ENCODE results near the gene MRM3. TPM values are rescaled to one million over a fixed set of nuclear protein-coding genes. Genes with fewer than 3 reads are reported as not detected.

MRM3 gene
- total and polyA plus RNA-seq, 2 donors (not counting 3 experiments of a cell fraction or from before 2014, with no cell fraction given): 17.1 to 19.2 TPM

DNA sequence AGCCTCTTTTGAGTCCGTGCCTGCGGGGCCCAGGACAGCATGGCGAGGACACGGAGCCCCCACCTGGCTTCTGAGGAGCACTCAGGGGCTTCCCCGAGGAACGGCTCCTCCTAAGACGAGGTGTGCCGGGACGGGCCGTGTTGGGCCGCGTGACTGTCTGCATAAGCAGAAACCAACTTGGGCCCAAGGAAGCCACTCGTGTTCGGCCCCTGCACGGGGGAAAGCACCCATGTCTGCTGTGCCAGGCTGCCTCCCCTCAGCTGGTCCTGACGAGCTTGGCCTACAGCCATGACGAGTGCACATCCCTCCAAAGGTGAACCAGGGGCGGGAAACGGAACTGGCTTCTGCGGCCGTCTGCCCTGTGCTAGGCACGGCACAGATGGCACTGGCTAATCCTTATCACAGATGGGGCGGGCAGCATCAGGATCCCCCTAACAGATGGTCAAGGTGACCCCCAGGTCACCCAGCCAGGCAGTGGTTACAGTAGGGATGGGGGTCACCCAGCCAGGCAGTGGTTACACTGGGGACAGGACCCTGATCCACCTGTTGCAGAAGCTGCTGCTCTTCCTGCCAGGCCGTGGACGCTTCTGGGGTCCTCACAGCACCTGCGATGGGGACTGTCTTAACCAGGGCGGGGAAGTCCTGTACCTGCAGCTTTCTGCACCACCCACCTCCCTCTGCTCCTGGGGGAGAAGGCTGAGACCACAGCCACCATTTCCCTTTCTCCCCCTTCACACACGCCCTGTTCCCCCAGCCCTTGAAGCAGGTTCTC, 25.6 kb downstream of the MRM3 start:
- Histone ChIP-seq H3K79me2 (ENCODE audit: control insufficient read depth, insufficient read depth, low read length) (no peaks in the 10 kb centered on the region), H2AFZ (ENCODE audit: low read depth, low read length) (no peak overlapping the region), H3K9me3 (replicated peaks; ENCODE audit: control insufficient read depth, insufficient read depth, low read length) (no peaks in the 10 kb centered on the region), H3K9ac (replicated peaks; ENCODE audit: extremely low read depth, insufficient read depth, low read length) (no peak overlapping the region), H3K9me1 (replicated peaks; ENCODE audit: control insufficient read depth, extremely low read depth, insufficient read depth, low read length) (no peaks in the 10 kb centered on the region), H3K4me1 (ENCODE audit: control insufficient read depth, extremely low read depth, insufficient read depth, low read length) (no peaks in the 10 kb centered on the region), H4K20me1 (replicated peaks; ENCODE audit: control insufficient read depth, extremely low read depth, insufficient read depth, low read length) (no peaks in the 10 kb centered on the region), H3K4me2 (ENCODE audit: insufficient read depth, low read length) (no peak overlapping the region), H3K4me3 (replicated peaks in 1 of 3; ENCODE audit: insufficient read depth in 1 of 3, low read depth in 1 of 3, low read length in 3 of 3) (no peak overlapping the region), H3K36me3 (ENCODE audit: control insufficient read depth in 2 of 2, extremely low read depth in 1 of 2, insufficient read depth in 2 of 2, low read length in 2 of 2) (peaks cover 0 to 16% of the 10 kb centered on the region in 2 experiments), H3K27me3 (ENCODE audit: control insufficient read depth in 2 of 2, insufficient read depth in 2 of 2, low read length in 2 of 2) (no peaks in the 10 kb centered on the region), H3K27ac (ENCODE audit: insufficient read depth, low read depth, low read length) (no peak overlapping the region)
- dilution Hi-C loops (cut with MboI; ENCODE audit: extremely low pct_ligation_motif_present, low sequenced_read_pairs): no loop called here
- TF ChIP-seq POLR2A (IDR thresholded peaks at IDR 0.05; ENCODE audit: low read depth, low read length) (no peak), EZH2 (IDR thresholded peaks at IDR 0.05; ENCODE audit: borderline replicate concordance, low read depth, low read length, severe bottlenecking) (no peak), POLR2AphosphoS5 (IDR thresholded peaks at IDR 0.05; ENCODE audit: insufficient read depth, low read depth, low read length) (no peak), JUN (IDR thresholded peaks at IDR 0.05; ENCODE audit: borderline replicate concordance, insufficient read depth, insufficient read length, low read depth) (no peak), FOS (IDR thresholded peaks at IDR 0.05; ENCODE audit: borderline replicate concordance, insufficient read depth, low read length) (no peak), MYC (IDR thresholded peaks at IDR 0.05; ENCODE audit: low read depth, low read length) (no peak), GATA2 (IDR thresholded peaks at IDR 0.05; ENCODE audit: insufficient read depth, insufficient read length, low read depth, low read length) (no peak)
- TF ChIP-seq, protein P1, sequence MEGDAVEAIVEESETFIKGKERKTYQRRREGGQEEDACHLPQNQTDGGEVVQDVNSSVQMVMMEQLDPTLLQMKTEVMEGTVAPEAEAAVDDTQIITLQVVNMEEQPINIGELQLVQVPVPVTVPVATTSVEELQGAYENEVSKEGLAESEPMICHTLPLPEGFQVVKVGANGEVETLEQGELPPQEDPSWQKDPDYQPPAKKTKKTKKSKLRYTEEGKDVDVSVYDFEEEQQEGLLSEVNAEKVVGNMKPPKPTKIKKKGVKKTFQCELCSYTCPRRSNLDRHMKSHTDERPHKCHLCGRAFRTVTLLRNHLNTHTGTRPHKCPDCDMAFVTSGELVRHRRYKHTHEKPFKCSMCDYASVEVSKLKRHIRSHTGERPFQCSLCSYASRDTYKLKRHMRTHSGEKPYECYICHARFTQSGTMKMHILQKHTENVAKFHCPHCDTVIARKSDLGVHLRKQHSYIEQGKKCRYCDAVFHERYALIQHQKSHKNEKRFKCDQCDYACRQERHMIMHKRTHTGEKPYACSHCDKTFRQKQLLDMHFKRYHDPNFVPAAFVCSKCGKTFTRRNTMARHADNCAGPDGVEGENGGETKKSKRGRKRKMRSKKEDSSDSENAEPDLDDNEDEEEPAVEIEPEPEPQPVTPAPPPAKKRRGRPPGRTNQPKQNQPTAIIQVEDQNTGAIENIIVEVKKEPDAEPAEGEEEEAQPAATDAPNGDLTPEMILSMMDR (IDR thresholded peaks at IDR 0.05; ENCODE audit: extremely low read depth in 1 of 2, insufficient read depth in 1 of 2, low read depth in 1 of 2, low read length in 2 of 2): no peak
- TF ChIP-seq, protein P2, sequence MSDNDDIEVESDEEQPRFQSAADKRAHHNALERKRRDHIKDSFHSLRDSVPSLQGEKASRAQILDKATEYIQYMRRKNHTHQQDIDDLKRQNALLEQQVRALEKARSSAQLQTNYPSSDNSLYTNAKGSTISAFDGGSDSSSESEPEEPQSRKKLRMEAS (IDR thresholded peaks at IDR 0.05; ENCODE audit: insufficient read depth, insufficient read length): no peak
- POLR2A ChIA-PET: no interaction called here
- CTCF ChIA-PET: no interaction called here
- DNase-seq (ENCODE audit: low read depth, low spot score) (no peak), FAIRE-seq (no peak)
- BruUV-seq (replicated peaks): no TSS peak
- intact Hi-C loops (cut with micrococcal nuclease): no loop called here
